SKM-1 (cell line): Measurements from ENCODE around the gene UGT1A1.

ENCODE experiments used
- DNase-seq: peaks from one replicate; lab custom pipeline; 2025; ENCODE audit not compliant: unreplicated experiment; lab: John Stamatoyannopoulos, UW

UGT1A1 gene

GRCh38 chr2:233756429-233757081 is 3.5 kb upstream of the UGT1A1 start:
- DNase-seq = no peak

- DNase-seq = no peak
These were observed 1.9 kb upstream of the UGT1A1 start for GRCh38 chr2:233758141-233758540.

- DNase-seq = no peak
These were observed 1.2 kb upstream of the UGT1A1 start for GRCh38 chr2:233758849-233759248.

DNA sequence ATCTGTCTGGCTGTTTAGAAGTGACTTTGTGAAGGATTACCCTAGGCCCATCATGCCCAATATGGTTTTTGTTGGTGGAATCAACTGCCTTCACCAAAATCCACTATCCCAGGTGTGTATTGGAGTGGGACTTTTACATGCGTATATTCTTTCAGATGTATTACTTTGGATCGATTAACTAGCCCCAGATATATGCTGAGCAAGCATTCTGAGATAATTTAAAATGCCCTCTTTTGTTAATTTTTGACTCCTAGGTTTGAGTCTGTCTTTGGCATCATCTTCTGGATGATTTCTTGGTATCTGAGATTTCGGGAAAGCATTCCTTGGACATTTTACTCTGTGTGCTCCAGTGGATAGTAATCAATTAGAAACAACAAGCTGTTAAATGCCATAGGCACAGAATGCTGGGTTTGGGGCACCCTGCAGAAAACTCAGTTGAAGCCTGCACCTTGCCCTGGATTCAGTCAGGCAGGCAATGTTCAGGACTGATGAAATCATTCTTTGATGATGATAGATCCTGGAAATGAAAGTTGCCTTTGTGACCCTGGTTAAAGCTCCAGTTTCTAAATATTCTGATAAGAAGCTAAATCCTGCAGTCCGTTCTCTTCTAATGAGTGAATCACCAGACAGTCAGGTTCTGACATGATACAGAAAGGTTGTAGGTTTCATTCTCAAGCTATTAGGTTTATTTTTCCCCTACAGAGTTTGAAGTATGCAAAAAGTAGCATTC is 1.1 kb downstream of the UGT1A1 start:
- no peak for DNase-seq

- no peak for DNase-seq
These were observed 4.2 kb downstream of the UGT1A1 start for GRCh38 chr2:233764264-233764663.

GRCh38 chr2:233764761-233765160 is 4.7 kb downstream of the UGT1A1 start:
- DNase-seq = no peak

- no peak for DNase-seq
These were observed 6.3 kb downstream of the UGT1A1 start for GRCh38 chr2:233766416-233766815.

DNA sequence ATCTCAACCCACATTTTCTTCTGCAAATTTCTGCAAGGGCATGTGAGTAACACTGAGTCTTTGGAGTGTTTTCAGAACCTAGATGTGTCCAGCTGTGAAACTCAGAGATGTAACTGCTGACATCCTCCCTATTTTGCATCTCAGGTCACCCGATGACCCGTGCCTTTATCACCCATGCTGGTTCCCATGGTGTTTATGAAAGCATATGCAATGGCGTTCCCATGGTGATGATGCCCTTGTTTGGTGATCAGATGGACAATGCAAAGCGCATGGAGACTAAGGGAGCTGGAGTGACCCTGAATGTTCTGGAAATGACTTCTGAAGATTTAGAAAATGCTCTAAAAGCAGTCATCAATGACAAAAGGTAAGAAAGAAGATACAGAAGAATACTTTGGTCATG is 8.0 kb downstream of the UGT1A1 start:
- no peak for DNase-seq

- DNase-seq = no peak
These were observed 9.2 kb downstream of the UGT1A1 start for GRCh38 chr2:233769260-233769659.

DNA sequence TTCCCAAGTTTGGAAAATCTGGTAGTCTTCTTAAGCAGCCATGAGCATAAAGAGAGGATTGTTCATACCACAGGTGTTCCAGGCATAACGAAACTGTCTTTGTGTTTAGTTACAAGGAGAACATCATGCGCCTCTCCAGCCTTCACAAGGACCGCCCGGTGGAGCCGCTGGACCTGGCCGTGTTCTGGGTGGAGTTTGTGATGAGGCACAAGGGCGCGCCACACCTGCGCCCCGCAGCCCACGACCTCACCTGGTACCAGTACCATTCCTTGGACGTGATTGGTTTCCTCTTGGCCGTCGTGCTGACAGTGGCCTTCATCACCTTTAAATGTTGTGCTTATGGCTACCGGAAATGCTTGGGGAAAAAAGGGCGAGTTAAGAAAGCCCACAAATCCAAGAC is 12.1 kb downstream of the UGT1A1 start:
- DNase-seq = no peak

DNA sequence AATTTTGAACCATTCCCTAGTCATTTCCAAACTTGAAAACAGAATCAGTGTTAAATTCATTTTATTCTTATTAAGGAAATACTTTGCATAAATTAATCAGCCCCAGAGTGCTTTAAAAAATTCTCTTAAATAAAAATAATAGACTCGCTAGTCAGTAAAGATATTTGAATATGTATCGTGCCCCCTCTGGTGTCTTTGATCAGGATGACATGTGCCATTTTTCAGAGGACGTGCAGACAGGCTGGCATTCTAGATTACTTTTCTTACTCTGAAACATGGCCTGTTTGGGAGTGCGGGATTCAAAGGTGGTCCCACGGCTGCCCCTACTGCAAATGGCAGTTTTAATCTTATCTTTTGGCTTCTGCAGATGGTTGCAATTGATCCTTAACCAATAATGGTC is 12.5 kb downstream of the UGT1A1 start:
- DNase-seq = no peak

DNA sequence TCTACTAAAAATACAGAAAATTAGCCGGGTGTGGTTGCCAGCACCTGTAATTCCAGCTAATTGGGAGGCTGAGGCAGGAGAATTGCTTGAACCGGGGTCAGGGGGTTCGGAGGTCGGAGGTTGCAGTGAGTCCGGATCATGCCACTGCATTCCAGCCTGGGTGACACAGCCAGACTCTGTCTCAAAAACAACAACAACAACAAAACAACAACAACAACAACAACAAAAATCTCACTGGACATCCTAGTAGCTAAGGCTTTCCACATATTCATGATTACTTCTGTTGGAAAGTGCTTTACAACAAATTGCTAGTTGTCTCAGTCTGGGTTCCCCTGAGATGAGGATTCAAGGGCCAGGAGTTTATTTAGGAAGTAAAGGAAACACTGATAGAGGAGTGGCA is 13.8 kb downstream of the UGT1A1 start:
- no peak for DNase-seq

DNA sequence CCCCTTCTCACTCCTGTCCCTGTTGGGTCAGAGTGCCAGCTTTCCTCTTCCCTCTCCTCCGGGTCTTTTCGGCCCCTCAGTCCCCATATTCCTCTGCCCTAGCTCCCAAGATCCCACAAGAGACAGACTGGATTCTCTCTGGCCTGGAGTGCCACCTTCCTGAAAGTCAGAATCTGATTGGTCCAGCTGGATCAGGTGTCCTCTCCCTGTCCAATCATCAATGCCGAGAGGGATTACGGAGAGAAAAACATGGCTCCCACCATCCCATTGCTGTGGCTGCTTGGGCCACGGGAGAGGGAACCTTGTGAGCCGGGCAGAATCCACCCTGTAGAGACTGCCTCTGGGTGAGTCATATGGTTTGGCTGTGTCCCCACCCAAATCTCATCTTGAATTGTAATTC is 15.3 kb downstream of the UGT1A1 start:
- no peak for DNase-seq

GRCh38 chr2:233778030-233778429 is 18.0 kb downstream of the UGT1A1 start, which contains the start of gene MROH2A:
TSS of gene MROH2A (plus strand) at chr2:233778330. CDS start at chr2:233779359, 1,029 bp downstream.
- no peak for DNase-seq

- no peak for DNase-seq
These were observed 19.7 kb downstream of the UGT1A1 start for GRCh38 chr2:233779722-233780121.

GRCh38 chr2:233780771-233781170 is 20.7 kb downstream of the UGT1A1 start:
- DNase-seq = no peak

GRCh38 chr2:233789554-233789953 is 29.5 kb downstream of the UGT1A1 start:
- no peak for DNase-seq

DNA sequence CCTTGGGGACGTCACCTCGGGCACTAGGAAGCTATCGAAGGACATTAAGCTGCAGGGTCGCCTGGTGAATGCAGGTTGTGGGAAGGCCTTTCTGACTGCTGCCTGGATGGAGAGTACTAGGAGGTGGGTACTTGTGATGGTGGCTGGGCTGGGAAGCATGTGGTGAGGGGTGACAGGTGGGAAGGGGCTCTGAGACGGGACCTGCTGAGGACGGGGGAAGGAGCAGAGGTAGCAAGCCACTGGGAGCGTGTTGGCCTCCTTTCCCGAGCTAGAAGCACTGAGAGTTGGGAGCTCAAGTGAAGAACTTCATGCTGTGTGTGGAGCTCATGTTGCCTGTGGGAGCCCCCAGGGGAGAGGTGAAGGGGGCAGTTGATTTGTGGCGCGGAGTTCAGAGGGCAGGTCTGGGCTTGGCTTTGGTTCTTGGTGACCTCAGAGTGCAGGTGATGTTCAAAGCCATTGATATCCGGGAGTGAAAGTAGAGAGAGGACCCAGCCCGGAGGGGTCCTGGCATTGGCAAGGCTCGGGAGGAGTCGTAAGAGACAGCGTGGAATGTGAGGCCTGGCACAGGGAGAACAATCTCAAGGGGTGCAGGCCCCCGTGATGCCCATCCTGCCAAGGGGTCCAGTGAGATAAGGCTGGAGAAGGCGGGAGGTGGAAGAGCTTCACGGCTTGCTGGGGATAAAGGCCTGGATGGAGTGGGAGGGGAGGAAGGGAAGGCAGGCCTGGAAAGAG is 31.2 kb downstream of the UGT1A1 start:
- DNase-seq = no peak

GRCh38 chr2:233791883-233792329 is 31.8 kb downstream of the UGT1A1 start:
- no peak for DNase-seq

GRCh38 chr2:233792720-233793119 is 32.6 kb downstream of the UGT1A1 start:
- no peak for DNase-seq

DNA sequence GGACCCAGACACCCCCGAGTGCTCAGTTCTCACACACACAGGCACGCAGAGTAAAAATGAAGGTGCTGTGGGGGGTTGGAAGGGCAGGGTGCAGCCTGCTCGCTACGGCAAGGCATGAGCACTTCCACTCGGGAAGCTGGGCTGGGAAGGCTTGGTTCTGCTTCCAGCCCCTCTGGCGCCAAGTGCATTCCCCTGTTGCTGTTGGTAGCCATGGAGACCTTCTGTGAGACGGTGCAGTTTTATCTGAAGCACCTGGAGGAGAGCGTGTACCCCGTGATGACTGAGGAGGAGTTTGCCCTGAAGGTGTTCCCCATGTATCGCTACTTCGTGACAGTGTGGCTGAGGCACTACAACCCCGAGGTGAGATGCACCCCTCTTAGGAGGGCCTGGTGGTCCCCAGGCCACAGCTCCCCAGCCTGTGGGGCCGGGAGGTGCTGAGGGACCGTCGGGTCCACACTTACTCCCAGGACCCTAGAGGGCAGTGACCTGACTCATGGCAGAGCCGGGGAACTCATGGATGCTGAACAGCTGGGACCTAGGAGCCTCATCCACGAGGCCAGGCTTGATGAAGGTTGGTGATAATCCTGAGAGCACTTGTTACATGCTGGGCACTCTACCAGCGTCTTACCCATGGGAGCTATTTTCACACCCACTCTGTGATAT is 33.5 kb downstream of the UGT1A1 start:
- no peak for DNase-seq
